A549 (cell line): Measurements from ENCODE around the gene FAAP24. TPM values are rescaled to one million over a fixed set of nuclear protein-coding genes. Genes with fewer than 3 reads are reported as not detected.
"Not testable (repeated sequence)": the region's sequence is repeated elsewhere in the genome, so short reads cannot be mapped to it uniquely, and the experiment has no call there.

Experiments used
- ATAC-seq, 2 experiments: fragments of 200-7000 bp in 1 of 2; fragments of >200 bp in 1 of 2; cut with Nextera tagmentation in 1 of 2; cut with Tn5 transposase in 1 of 2; 3 replicates each; pipeline versions ENCODE4 v1.8.0 to v1.9.1; 2018 to 2020; ENCODE audit warnings: mild to moderate bottlenecking in 1 of 2, moderate library complexity in 1 of 2
- CTCF ChIA-PET: fragments of 300-600 bp; sonication (Branson Sonifier 250); formaldehyde crosslinking; extraction: SDS; loops from one replicate; lab custom pipeline; 2021; ENCODE audit warnings: antibody characterized with exemption, inconsistent platforms; lab: Yijun Ruan, JAX
- POLR2A ChIA-PET: fragments of 350-600 bp; formaldehyde crosslinking; extraction: SDS; loops from one replicate; lab custom pipeline; 2021; ENCODE audit warnings: antibody characterized with exemption, inconsistent platforms; lab: Yijun Ruan, JAX
- DNase-seq, 2 experiments: peaks; one replicate each; pipeline versions ENCODE4 v3.0.0 to v3.0.0-alpha.2; 2011 to 2016; ENCODE audit warnings: low read depth in 1 of 2, low spot score in 1 of 2
- FAIRE-seq: peaks from 2 replicates; lab custom pipeline; 2011; peaks lifted over from hg19 to GRCh38; lab: Jason Lieb, UNC
- H3K27ac ChIP-seq, 2 experiments: fragments of >200 bp; sonication (Bioruptor Twin); formaldehyde crosslinking; 3 replicates each; pipeline ENCODE4 v1.5.1; 2016 to 2017
- H3K4me1 ChIP-seq: fragments of >200 bp; sonication (Bioruptor Twin); formaldehyde crosslinking; 3 replicates; pipeline ENCODE4 v1.6.1; 2016
- H3K4me2 ChIP-seq: fragments of >200 bp; sonication (Bioruptor Twin); formaldehyde crosslinking; 3 replicates; pipeline ENCODE4 v1.6.1; 2016
- H3K4me3 ChIP-seq: fragments of >200 bp; sonication (Bioruptor Twin); formaldehyde crosslinking; 3 replicates; pipeline ENCODE4 v1.5.1; 2016
- H3K9me3 ChIP-seq: fragments of >200 bp; sonication (Bioruptor Twin); formaldehyde crosslinking; 3 replicates; pipeline ENCODE4 v1.6.1; 2016
- CBX2 ChIP-seq: fragments of 200-600 bp; sonication (generic); IDR thresholded peaks from 2 replicates; pipeline ENCODE4 v1.6.1; 2016; ENCODE audit warnings: low read depth, mild to moderate bottlenecking, borderline replicate concordance
- CBX8 ChIP-seq: fragments of 200-600 bp; sonication (generic); IDR thresholded peaks from 2 replicates; pipeline ENCODE4 v1.6.1; 2016
- CHD2 ChIP-seq: fragments of 150-350 bp; IDR thresholded peaks from 2 replicates; pipeline ENCODE4 v1.6.1; 2014; ENCODE audit warnings: low read length; ENCODE audit not compliant: partially characterized antibody
- ESRRA ChIP-seq: fragments of 150-350 bp; IDR thresholded peaks from 2 replicates; pipeline ENCODE4 v1.6.1; 2014; ENCODE audit warnings: mild to moderate bottlenecking, low read length, borderline replicate concordance
- HDAC2 ChIP-seq: fragments of 200-600 bp; sonication (generic); IDR thresholded peaks from 2 replicates; pipeline ENCODE4 v1.6.1; 2016
- JUNB ChIP-seq: fragments of >200 bp; sonication (Bioruptor Twin); formaldehyde crosslinking; IDR thresholded peaks from 2 replicates; pipeline ENCODE4 v1.6.1; 2016
- MAFK ChIP-seq: fragments of 450-650 bp; IDR thresholded peaks from 2 replicates; pipeline ENCODE4 v1.6.1; 2014; ENCODE audit not compliant: partially characterized antibody
- MAZ ChIP-seq: fragments of 150-350 bp; IDR thresholded peaks from 2 replicates; pipeline ENCODE4 v1.6.1; 2014; ENCODE audit warnings: antibody characterized with exemption, low read depth, low read length, borderline replicate concordance
- MYC ChIP-seq: IDR thresholded peaks from 2 replicates; pipeline ENCODE4 v1.6.1; 2012; ENCODE audit warnings: mild to moderate bottlenecking, inconsistent platforms, low read length, improper control_type of control experiment, borderline replicate concordance
- NFE2L2 ChIP-seq: fragments of 150-350 bp; conservative IDR thresholded peaks from 2 replicates; pipeline ENCODE4 v1.6.1; 2014; ENCODE audit warnings: low read length
- NR3C1 ChIP-seq: fragments of >200 bp; sonication (Bioruptor Twin); formaldehyde crosslinking; IDR thresholded peaks from 3 replicates; pipeline ENCODE4 v1.6.1; 2017
- PHF8 ChIP-seq: fragments of 200-600 bp; sonication (generic); IDR thresholded peaks from 2 replicates; pipeline ENCODE4 v1.6.1; 2016; ENCODE audit warnings: low read depth, mild to moderate bottlenecking, antibody characterized with exemption, moderate library complexity, borderline replicate concordance
- POLR2A ChIP-seq: IDR thresholded peaks from 2 replicates; pipeline ENCODE4 v1.6.1; 2012; ENCODE audit warnings: mild to moderate bottlenecking, low read length
- POLR2AphosphoS2 ChIP-seq: conservative IDR thresholded peaks from 2 replicates; pipeline ENCODE4 v1.6.1; 2012; ENCODE audit warnings: low read length, improper control_type of control experiment, inconsistent platforms
- RAD21 ChIP-seq, 2 experiments: fragments of >200 bp in 1 of 2; sonication (Bioruptor Twin) in 1 of 2; formaldehyde crosslinking in 1 of 2; IDR thresholded peaks in 1 of 2; conservative IDR thresholded peaks in 1 of 2; 2 replicates in 1 of 2; 3 replicates in 1 of 2; pipeline ENCODE4 v1.6.1; 2012 to 2018; ENCODE audit warnings: inconsistent platforms in 1 of 2
- SREBF2 ChIP-seq: fragments of 450-650 bp; IDR thresholded peaks from 2 replicates; pipeline ENCODE4 v1.6.1; 2014; ENCODE audit warnings: mild to moderate bottlenecking, moderate library complexity
- TFCP2L1 ChIP-seq: fragments of 250-450 bp; sonication (Bioruptor Pico); IDR thresholded peaks from 2 replicates; pipeline ENCODE4 v1.5.0; 2021; ENCODE audit warnings: mild to moderate bottlenecking
- TP53 ChIP-seq: fragments of 250-450 bp; sonication (Bioruptor Pico); IDR thresholded peaks from 2 replicates; pipeline ENCODE4 v1.5.0; 2021; ENCODE audit warnings: mild to moderate bottlenecking, moderate library complexity
- ZC3H11A ChIP-seq: fragments of 450-650 bp; IDR thresholded peaks from 2 replicates; pipeline ENCODE4 v1.6.1; 2014; ENCODE audit warnings: antibody characterized with exemption, mild to moderate bottlenecking
- ZNF302 ChIP-seq: fragments of 250-450 bp; sonication (Bioruptor Pico); IDR thresholded peaks from 2 replicates; pipeline ENCODE4 v1.9.0; 2021; ENCODE audit warnings: inconsistent platforms, mild to moderate bottlenecking, moderate library complexity
- ZSCAN20 ChIP-seq: fragments of 250-450 bp; sonication (Bioruptor Pico); IDR thresholded peaks from 2 replicates; pipeline ENCODE4 v1.8.0; 2022; ENCODE audit warnings: mild to moderate bottlenecking, moderate library complexity
- WGBS: methylation state at CpG from one replicate; pipeline ENCODE4 v1.1.6; 2017; ENCODE audit errors: missing lambda C conversion rate; 5-methylcytosine and 5-hydroxymethylcytosine counted together
- polyA plus RNA-seq, 4 experiments: library from polyadenylated mRNA; depleted of rRNA in 3 of 4; stranded (reverse); fragments of >200 nt; fragmentation: RNase III in 1 of 4; extraction: RNeasy Plus Mini Kit Qiagen cat#74134 plus additional on column Dnase treatment in 1 of 4; gene quantifications; 2 replicates in 3 of 4; 3 replicates in 1 of 4; pipeline ENCODE4 v1.2.3, GENCODE V29; 2011 to 2017
- TF ChIP-seq, protein P1 (sequence below): IDR thresholded peaks from 2 replicates; pipeline ENCODE4 v1.6.1; 2012
- TF ChIP-seq, protein P2 (sequence below): IDR thresholded peaks from 2 replicates; pipeline ENCODE4 v1.6.1; 2012
- TF ChIP-seq, protein P3 (sequence below): fragments of 450-650 bp; IDR thresholded peaks from 2 replicates; pipeline ENCODE4 v1.6.1; 2014; ENCODE audit warnings: antibody characterized with exemption
- TF ChIP-seq, protein P4 (sequence below): fragments of >200 bp; sonication (Bioruptor Twin); formaldehyde crosslinking; IDR thresholded peaks from 3 replicates; pipeline ENCODE4 v1.6.1; 2016

The FAAP24 gene
- polyA plus RNA-seq, 2 of the 4 experiments (the other 2 are of a cell fraction) = 14.2 to 14.4 TPM

DNA sequence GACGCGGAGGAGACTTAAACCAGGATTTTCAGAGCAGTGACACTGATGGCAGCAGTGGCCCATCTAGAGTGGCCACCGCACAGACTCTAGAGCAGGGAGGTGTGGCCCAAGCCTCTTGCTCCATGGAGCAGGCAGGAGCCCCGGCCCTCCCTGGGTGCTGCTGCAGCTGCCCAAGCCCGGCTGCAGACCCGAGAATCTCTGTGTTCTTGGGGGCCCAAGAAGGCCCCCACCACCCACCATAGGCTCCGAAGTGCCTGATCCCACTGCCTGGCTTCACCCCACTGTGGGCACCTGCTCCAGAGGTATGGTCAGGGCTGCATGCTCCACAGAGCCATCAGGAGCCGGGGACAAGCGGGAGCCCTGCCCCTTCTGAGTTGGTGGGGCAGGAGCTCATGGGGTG, 36.4 kb upstream of the FAAP24 start:
- no peaks in the 10 kb centered on the region for H3K9me3 ChIP-seq
- WGBS = 94% methylated on average over 9 of the region's 9 CpGs
- TF ChIP-seq, protein P1, sequence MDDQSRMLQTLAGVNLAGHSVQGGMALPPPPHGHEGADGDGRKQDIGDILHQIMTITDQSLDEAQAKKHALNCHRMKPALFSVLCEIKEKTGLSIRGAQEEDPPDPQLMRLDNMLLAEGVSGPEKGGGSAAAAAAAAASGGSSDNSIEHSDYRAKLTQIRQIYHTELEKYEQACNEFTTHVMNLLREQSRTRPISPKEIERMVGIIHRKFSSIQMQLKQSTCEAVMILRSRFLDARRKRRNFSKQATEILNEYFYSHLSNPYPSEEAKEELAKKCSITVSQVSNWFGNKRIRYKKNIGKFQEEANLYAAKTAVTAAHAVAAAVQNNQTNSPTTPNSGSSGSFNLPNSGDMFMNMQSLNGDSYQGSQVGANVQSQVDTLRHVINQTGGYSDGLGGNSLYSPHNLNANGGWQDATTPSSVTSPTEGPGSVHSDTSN = no peak
- no peak for TF ChIP-seq TP53 (CRISPR knock-in tag)
- TF ChIP-seq NFE2L2 = no peak
- TF ChIP-seq ZSCAN20 (CRISPR knock-in tag) = no peak
- no peak for TF ChIP-seq CBX8
- no peak for TF ChIP-seq NR3C1
- TF ChIP-seq SREBF2 = no peak
- FAIRE-seq (no peak), ATAC-seq (peak; percentile 42 to 45; a peak in 4 of 6 replicates), DNase-seq (no peak)
- no peak overlapping the region for H3K27ac ChIP-seq
- H3K4me3 ChIP-seq = no peak overlapping the region
- H3K4me1 ChIP-seq = no peaks in the 10 kb centered on the region
- H3K4me2 ChIP-seq = no peak overlapping the region
- ChIA-PET CTCF (interaction anchor here (1.2 to 2.1 kb wide), 4 partner anchors 10 to 40 kb away, joined by 4 to 9 read pairs (median 6); no protein-coding TSS in a partner anchor), POLR2A (no interaction called here)

DNA sequence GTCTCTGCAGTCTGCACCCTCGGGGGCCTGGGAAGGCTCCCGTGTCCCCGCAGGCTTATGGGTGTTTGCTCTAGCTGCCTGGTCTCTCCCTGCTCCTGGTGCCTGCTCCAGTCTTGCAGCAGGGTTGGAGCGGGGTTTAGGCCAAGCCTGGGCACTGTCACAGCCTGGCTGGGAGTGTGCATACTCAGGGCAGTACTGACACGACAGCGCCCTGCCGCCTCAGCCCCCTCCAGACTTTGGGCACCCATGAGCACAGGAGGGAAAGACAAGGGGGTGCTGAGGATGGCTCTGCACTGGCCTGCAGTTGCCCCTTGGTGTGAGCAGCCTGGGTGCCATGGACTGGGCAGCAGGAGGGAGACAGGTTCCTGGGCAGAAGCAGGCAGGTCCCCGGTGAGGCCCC, 36.0 kb upstream of the FAAP24 start:
- WGBS = 91% methylated on average over 8 of the region's 8 CpGs

DNA sequence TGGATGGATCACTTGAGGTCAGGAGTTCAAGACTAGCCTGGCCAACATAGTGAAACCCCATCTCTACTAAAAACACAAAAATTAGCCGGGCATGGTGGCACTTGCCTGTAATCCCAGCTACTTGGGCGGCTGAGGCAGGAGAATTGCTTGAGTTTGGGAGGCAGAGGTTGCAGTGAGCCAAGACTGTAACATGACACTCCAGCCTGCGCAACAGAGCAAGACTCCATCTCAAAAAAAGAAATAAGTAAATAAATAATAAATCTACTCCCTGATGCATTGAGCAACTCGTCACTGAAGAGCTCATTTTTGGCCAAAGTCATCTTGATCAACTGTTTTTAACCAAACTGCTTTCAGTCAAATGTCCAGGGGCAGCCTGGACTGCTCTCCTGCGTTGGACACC, 30.8 kb upstream of the FAAP24 start:
- H3K27ac ChIP-seq, FAIRE-seq, H3K9me3 ChIP-seq, H3K4me3 ChIP-seq, H3K4me2 ChIP-seq, DNase-seq, POLR2A ChIA-PET, ATAC-seq, H3K4me1 ChIP-seq: not testable (repeated sequence)
- WGBS = 81% methylated on average over 5 of the region's 5 CpGs
- CTCF ChIA-PET = interaction anchor here (0.6 to 2.0 kb wide), 9 partner anchors 11 to 280 kb away, joined by 3 to 8 read pairs (median 4); no protein-coding TSS in a partner anchor

More for the DNA sequence above, 36.0 kb upstream of the FAAP24 start:
- TF ChIP-seq MAFK = no peak
- no peak for TF ChIP-seq JUNB
- no peak for TF ChIP-seq SREBF2
- no peak for TF ChIP-seq NFE2L2
- TF ChIP-seq, protein P2, sequence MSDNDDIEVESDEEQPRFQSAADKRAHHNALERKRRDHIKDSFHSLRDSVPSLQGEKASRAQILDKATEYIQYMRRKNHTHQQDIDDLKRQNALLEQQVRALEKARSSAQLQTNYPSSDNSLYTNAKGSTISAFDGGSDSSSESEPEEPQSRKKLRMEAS = no peak
- no peak for TF ChIP-seq POLR2A
- TF ChIP-seq ZNF302 = no peak
- no peak for TF ChIP-seq TP53 (CRISPR knock-in tag)
- TF ChIP-seq CBX2 = no peak
- no peak for TF ChIP-seq MAZ
- TF ChIP-seq MYC = no peak
- ChIA-PET POLR2A (no interaction called here), CTCF (interaction anchor here (1.5 to 2.1 kb wide), 3 partner anchors 11 to 40 kb away, joined by 6 to 9 read pairs (median 6); no protein-coding TSS in a partner anchor)
- FAIRE-seq = no peak
- ATAC-seq = peak; percentile 25 to 51; a peak in 3 of 6 replicates
- Histone ChIP-seq H3K9me3 (no peaks in the 10 kb centered on the region), H3K4me3 (no peak overlapping the region), H3K4me2 (no peak overlapping the region), H3K27ac (no peak overlapping the region), H3K4me1 (no peaks in the 10 kb centered on the region)
- no peak for DNase-seq

DNA sequence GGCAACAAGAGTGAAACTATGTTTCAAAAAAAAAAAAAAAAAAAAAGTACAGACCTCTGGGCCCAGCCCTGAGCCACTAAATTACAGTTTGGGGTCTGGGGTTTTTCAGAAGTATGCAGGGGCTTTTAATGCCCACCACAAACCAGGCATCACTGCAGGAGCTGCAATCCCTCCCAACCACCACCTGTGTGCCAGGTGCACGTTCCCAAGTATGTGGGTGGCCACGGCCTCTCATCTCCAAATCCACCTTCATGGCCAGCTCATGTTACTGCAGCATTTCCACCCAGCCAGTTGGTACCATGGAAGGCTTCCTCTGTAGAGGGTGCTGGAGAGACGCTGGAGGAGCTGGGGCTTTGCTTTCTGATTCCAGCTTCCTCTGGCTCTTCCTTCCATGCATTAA, 26.8 kb upstream of the FAAP24 start:
- H3K4me3 ChIP-seq = no peak overlapping the region
- H3K9me3 ChIP-seq = no peaks in the 10 kb centered on the region
- ATAC-seq (peak; percentile 48 to 53; a peak in 4 of 6 replicates), FAIRE-seq (no peak), DNase-seq (no peak)
- WGBS = 80% methylated on average over 3 of the region's 3 CpGs
- TF ChIP-seq TFCP2L1 (CRISPR knock-in tag) (no peak), CHD2 (no peak), POLR2AphosphoS2 (no peak), ESRRA (no peak), TP53 (CRISPR knock-in tag) (no peak), ZNF302 (no peak), MAFK (no peak), RAD21 (conservative IDR thresholded peaks at IDR 0.05 in 1 of 2, IDR thresholded peaks at IDR 0.05 in 1 of 2) (no peak), HDAC2 (no peak), ZC3H11A (no peak), PHF8 (no peak)
- TF ChIP-seq, protein P3, sequence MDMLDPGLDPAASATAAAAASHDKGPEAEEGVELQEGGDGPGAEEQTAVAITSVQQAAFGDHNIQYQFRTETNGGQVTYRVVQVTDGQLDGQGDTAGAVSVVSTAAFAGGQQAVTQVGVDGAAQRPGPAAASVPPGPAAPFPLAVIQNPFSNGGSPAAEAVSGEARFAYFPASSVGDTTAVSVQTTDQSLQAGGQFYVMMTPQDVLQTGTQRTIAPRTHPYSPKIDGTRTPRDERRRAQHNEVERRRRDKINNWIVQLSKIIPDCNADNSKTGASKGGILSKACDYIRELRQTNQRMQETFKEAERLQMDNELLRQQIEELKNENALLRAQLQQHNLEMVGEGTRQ = no peak
- TF ChIP-seq, protein P4, sequence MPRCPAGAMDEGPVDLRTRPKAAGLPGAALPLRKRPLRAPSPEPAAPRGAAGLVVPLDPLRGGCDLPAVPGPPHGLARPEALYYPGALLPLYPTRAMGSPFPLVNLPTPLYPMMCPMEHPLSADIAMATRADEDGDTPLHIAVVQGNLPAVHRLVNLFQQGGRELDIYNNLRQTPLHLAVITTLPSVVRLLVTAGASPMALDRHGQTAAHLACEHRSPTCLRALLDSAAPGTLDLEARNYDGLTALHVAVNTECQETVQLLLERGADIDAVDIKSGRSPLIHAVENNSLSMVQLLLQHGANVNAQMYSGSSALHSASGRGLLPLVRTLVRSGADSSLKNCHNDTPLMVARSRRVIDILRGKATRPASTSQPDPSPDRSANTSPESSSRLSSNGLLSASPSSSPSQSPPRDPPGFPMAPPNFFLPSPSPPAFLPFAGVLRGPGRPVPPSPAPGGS = no peak
- ChIA-PET POLR2A (interaction anchor here (0.5 to 0.6 kb wide), 2 partner anchors 26 to 176 kb away, joined by 3 to 5 read pairs; no protein-coding TSS in a partner anchor), CTCF (interaction anchor here (0.7 to 1.9 kb wide), 10 partner anchors 10 to 239 kb away, joined by 3 to 8 read pairs (median 4); partner anchors contain the start of gene CEP89)
- no peaks in the 10 kb centered on the region for H3K4me1 ChIP-seq
- H3K27ac ChIP-seq = no peak overlapping the region
- no peak overlapping the region for H3K4me2 ChIP-seq
